Measurements from ENCODE around the gene NT5C2.

- TF ChIP-seq, protein P1, sequence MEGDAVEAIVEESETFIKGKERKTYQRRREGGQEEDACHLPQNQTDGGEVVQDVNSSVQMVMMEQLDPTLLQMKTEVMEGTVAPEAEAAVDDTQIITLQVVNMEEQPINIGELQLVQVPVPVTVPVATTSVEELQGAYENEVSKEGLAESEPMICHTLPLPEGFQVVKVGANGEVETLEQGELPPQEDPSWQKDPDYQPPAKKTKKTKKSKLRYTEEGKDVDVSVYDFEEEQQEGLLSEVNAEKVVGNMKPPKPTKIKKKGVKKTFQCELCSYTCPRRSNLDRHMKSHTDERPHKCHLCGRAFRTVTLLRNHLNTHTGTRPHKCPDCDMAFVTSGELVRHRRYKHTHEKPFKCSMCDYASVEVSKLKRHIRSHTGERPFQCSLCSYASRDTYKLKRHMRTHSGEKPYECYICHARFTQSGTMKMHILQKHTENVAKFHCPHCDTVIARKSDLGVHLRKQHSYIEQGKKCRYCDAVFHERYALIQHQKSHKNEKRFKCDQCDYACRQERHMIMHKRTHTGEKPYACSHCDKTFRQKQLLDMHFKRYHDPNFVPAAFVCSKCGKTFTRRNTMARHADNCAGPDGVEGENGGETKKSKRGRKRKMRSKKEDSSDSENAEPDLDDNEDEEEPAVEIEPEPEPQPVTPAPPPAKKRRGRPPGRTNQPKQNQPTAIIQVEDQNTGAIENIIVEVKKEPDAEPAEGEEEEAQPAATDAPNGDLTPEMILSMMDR (conservative IDR thresholded peaks at IDR 0.05; ENCODE audit: low read depth, low read length) = no peak
- TF ChIP-seq EZH2phosphoT487 (IDR thresholded peaks at IDR 0.05; ENCODE audit: borderline replicate concordance, low read length) = no peak
Measured at GRCh38 chr10:103145046-103145445, 48.0 kb downstream of the NT5C2 start.

Measured in PC-3 (cell line).